HFF-Myc (cell line): ENCODE data around the gene MAP2K6.
A peak's percentile ranks its signal among the peaks of the same experiment; 100 is the strongest.
"Not testable (repeated sequence)": the region's sequence is repeated elsewhere in the genome, so short reads cannot be mapped to it uniquely, and the experiment has no call there.

ENCODE experiments used
- DNase-seq: peaks from one replicate; pipeline ENCODE4 v3.0.0-alpha.2; 2011; ENCODE audit warnings: low read depth; ENCODE audit errors: extremely low read depth
- H3K4me3 ChIP-seq: replicated peaks from 2 replicates; pipeline ENCODE4 v1.5.1; 2011; ENCODE audit warnings: low read depth, mild to moderate bottlenecking, control low read depth, low read length
- CTCF ChIP-seq: IDR thresholded peaks from 2 replicates; pipeline ENCODE4 v1.5.1; 2012; ENCODE audit warnings: mild to moderate bottlenecking, low read depth, low read length, control low read depth; ENCODE audit errors: missing control alignments

Gene MAP2K6

GRCh38 chr17:69473841-69474831 is 59.6 kb downstream of the MAP2K6 start:
- peak; percentile 36 for DNase-seq
- no peak overlapping the region for H3K4me3 ChIP-seq
- TF ChIP-seq CTCF, result no peak

- no peak for DNase-seq
- no peak for TF ChIP-seq CTCF
- no peak overlapping the region for H3K4me3 ChIP-seq
These were observed 62.9 kb downstream of the MAP2K6 start for GRCh38 chr17:69477204-69477902.

GRCh38 chr17:69477903-69478266 is 63.4 kb downstream of the MAP2K6 start:
- no peak overlapping the region for H3K4me3 ChIP-seq
- no peak for DNase-seq
- TF ChIP-seq CTCF, result no peak

- no peak for TF ChIP-seq CTCF
- no peak overlapping the region for H3K4me3 ChIP-seq
- DNase-seq, result no peak
These were observed 64.4 kb downstream of the MAP2K6 start for GRCh38 chr17:69478916-69479315.

GRCh38 chr17:69479756-69480155 is 65.3 kb downstream of the MAP2K6 start:
- not testable (repeated sequence) for H3K4me3 ChIP-seq, DNase-seq

GRCh38 chr17:69480245-69480644 is 65.7 kb downstream of the MAP2K6 start:
- H3K4me3 ChIP-seq, result no peak overlapping the region
- TF ChIP-seq CTCF, result no peak
- DNase-seq, result no peak

- TF ChIP-seq CTCF, result no peak
- no peak overlapping the region for H3K4me3 ChIP-seq
- no peak for DNase-seq
These were observed 70.8 kb downstream of the MAP2K6 start for GRCh38 chr17:69485251-69485661.
